RWPE1 (cell line): ENCODE measurements around the gene TIAM1.

Experiments
- CTCF ChIA-PET: fragments of 350-600 bp; sonication (Branson Sonifier 250); formaldehyde crosslinking; extraction: SDS; loops from one replicate; lab custom pipeline; 2021; lab: Yijun Ruan, JAX
- POLR2A ChIA-PET: fragments of 400-600 bp; formaldehyde crosslinking; extraction: SDS; loops from one replicate; lab custom pipeline; 2020; ENCODE audit warnings: antibody characterized with exemption; ENCODE audit not compliant: low non-redundant PET; lab: Yijun Ruan, JAX
- DNase-seq: peaks from one replicate; pipeline ENCODE4 v3.0.0; 2012; ENCODE audit warnings: low spot score
- H3K27ac ChIP-seq: fragments of 450-650 bp; 2 replicates; pipeline ENCODE4 v1.5.1; 2017
- CTCF ChIP-seq: fragments of 450-650 bp; conservative IDR thresholded peaks from 2 replicates; pipeline ENCODE4 v1.5.1; 2017; ENCODE audit warnings: low read depth, mild to moderate bottlenecking

TIAM1 gene

GRCh38 chr21:31316488-31317169, 27.4 kb downstream of the TIAM1 start:
- CTCF ChIA-PET: interaction anchor here (0.6 kb wide), 1 partner anchor 238 kb away, joined by 3 read pairs; no protein-coding TSS in a partner anchor
- POLR2A ChIA-PET: no interaction called here
- H3K27ac ChIP-seq: no peak overlapping the region
- peak; percentile 41 for DNase-seq
- no peak for TF ChIP-seq CTCF

- TF ChIP-seq CTCF: no peak
- ChIA-PET POLR2A (no interaction called here), CTCF (no interaction called here)
- no peak overlapping the region for H3K27ac ChIP-seq
- no peak for DNase-seq
These were observed 28.0 kb downstream of the TIAM1 start for GRCh38 chr21:31316072-31316471.

- ChIA-PET POLR2A (no interaction called here), CTCF (interaction anchor here (0.6 kb wide), 1 partner anchor 230 kb away, joined by 9 read pairs; no protein-coding TSS in a partner anchor)
- H3K27ac ChIP-seq: no peak overlapping the region; the same call in 1 of the 2 replicates
- peak; percentile 63 for DNase-seq
- TF ChIP-seq CTCF: no peak
These were observed 33.3 kb downstream of the TIAM1 start for GRCh38 chr21:31310750-31311149.

GRCh38 chr21:31308584-31308983, 35.5 kb downstream of the TIAM1 start:
- no peak for TF ChIP-seq CTCF
- ChIA-PET CTCF (no interaction called here), POLR2A (no interaction called here)
- H3K27ac ChIP-seq: no peak overlapping the region
- DNase-seq: no peak

GRCh38 chr21:31305888-31306287, 38.2 kb downstream of the TIAM1 start:
- CTCF ChIA-PET: interaction anchor here (0.5 kb wide), 1 partner anchor 30 kb away, joined by 4 read pairs; no protein-coding TSS in a partner anchor
- no peak overlapping the region for H3K27ac ChIP-seq
- POLR2A ChIA-PET: no interaction called here
- DNase-seq: no peak
- no peak for TF ChIP-seq CTCF

GRCh38 chr21:31299291-31300147, 44.5 kb downstream of the TIAM1 start:
- ChIA-PET CTCF (no interaction called here), POLR2A (no interaction called here)
- TF ChIP-seq CTCF: no peak
- no peak overlapping the region for H3K27ac ChIP-seq
- DNase-seq: peak; percentile 20
